Neural cell (in vitro differentiated cells): Measurements from ENCODE around the gene TRIP6. TPM values are rescaled to one million over a fixed set of nuclear protein-coding genes. Genes with fewer than 3 reads are reported as not detected.

Experiments used
- H2AFZ ChIP-seq: fragments of 200-600, 300-800 bp; sonication (generic), shearing (Covaris generic); 2 replicates; pipeline ENCODE4 v1.6.0; 2014; ENCODE audit warnings: low read depth, mild to moderate bottlenecking, antibody characterized with exemption, low read length, moderate library complexity
- H3F3A ChIP-seq: fragments of 200-600 bp; shearing (Covaris generic); 2 replicates; pipeline ENCODE4 v1.6.1; 2016; ENCODE audit warnings: mild to moderate bottlenecking, moderate library complexity, mixed read lengths, antibody characterized with exemption, low read length; ENCODE audit not compliant: insufficient read depth, poor library complexity, severe bottlenecking
- H3K27ac ChIP-seq: fragments of 200-600, 300-800 bp; sonication (generic), shearing (Covaris generic); 2 replicates; pipeline ENCODE4 v1.5.1; 2014; ENCODE audit warnings: mild to moderate bottlenecking, low read length, moderate library complexity
- H3K27me3 ChIP-seq: fragments of 300-800, 200-600 bp; sonication (generic), shearing (Covaris generic); 2 replicates; pipeline ENCODE4 v1.6.0; 2014; ENCODE audit warnings: mild to moderate bottlenecking, low read depth, low read length, moderate library complexity; ENCODE audit not compliant: insufficient read depth
- H3K36me3 ChIP-seq: fragments of 300-800, 200-600 bp; sonication (generic), shearing (Covaris generic); 2 replicates; pipeline ENCODE4 v1.5.1; 2014; ENCODE audit warnings: mild to moderate bottlenecking, antibody characterized with exemption, low read length, moderate library complexity; ENCODE audit not compliant: insufficient read depth
- H3K4me2 ChIP-seq: fragments of 300-800, 200-600 bp; sonication (generic), shearing (Covaris generic); 2 replicates; pipeline ENCODE4 v1.6.0; 2014; ENCODE audit warnings: mild to moderate bottlenecking, low read length
- H3K4me3 ChIP-seq: fragments of 300-800, 200-600 bp; sonication (generic), shearing (Covaris generic); 2 replicates; pipeline ENCODE4 v1.5.1; 2014; ENCODE audit warnings: mild to moderate bottlenecking, low read length, moderate library complexity
- H3K79me2 ChIP-seq: fragments of 200-600 bp; shearing (Covaris generic); replicated peaks from 2 replicates; pipeline ENCODE4 v1.6.0; 2014; ENCODE audit warnings: mild to moderate bottlenecking, low read length, moderate library complexity; ENCODE audit not compliant: insufficient read depth
- H3K9ac ChIP-seq: fragments of 300-800, 200-600 bp; sonication (generic), shearing (Covaris generic); 2 replicates; pipeline ENCODE4 v1.6.1; 2016; ENCODE audit warnings: mild to moderate bottlenecking, low read length, mixed read lengths
- H3K9me2 ChIP-seq: fragments of 200-600 bp; shearing (Covaris generic); 2 replicates; pipeline ENCODE4 v1.6.1; 2016; ENCODE audit warnings: mild to moderate bottlenecking, low read length, mixed read lengths; ENCODE audit not compliant: insufficient read depth
- H3K9me3 ChIP-seq: fragments of 200-600, 300-800 bp; sonication (generic), shearing (Covaris generic); 2 replicates; pipeline ENCODE4 v1.6.1; 2016; ENCODE audit warnings: mild to moderate bottlenecking, mixed run types, low read length, moderate library complexity, mixed read lengths
- H4K20me1 ChIP-seq: fragments of 200-600 bp; shearing (Covaris generic); 2 replicates; pipeline ENCODE4 v1.6.1; 2016; ENCODE audit warnings: mild to moderate bottlenecking, mixed run types; ENCODE audit not compliant: insufficient read depth
- CTCF ChIP-seq: fragments of 450-650 bp; IDR thresholded peaks from 2 replicates; pipeline ENCODE4 v1.5.1; 2014; ENCODE audit warnings: antibody characterized with exemption, mild to moderate bottlenecking, moderate library complexity; ENCODE audit not compliant: poor library complexity, severe bottlenecking
- EP300 ChIP-seq: fragments of 450-650 bp; conservative IDR thresholded peaks from 2 replicates; pipeline ENCODE4 v1.6.1; 2014; ENCODE audit warnings: antibody characterized with exemption, mild to moderate bottlenecking, moderate library complexity; ENCODE audit not compliant: poor library complexity, severe bottlenecking
- EZH2 ChIP-seq: fragments of 200-600, 300-800 bp; shearing (Covaris generic), sonication (generic); IDR thresholded peaks from 2 replicates; pipeline ENCODE4 v1.6.1; 2014; ENCODE audit warnings: antibody characterized with exemption, low read length, borderline replicate concordance, mild to moderate bottlenecking; ENCODE audit not compliant: insufficient read depth, poor library complexity, severe bottlenecking
- MXI1 ChIP-seq: fragments of 450-650 bp; conservative IDR thresholded peaks from 2 replicates; pipeline ENCODE4 v1.6.1; 2014; ENCODE audit warnings: antibody characterized with exemption, mild to moderate bottlenecking; ENCODE audit not compliant: poor library complexity, severe bottlenecking
- POLR2AphosphoS5 ChIP-seq: IDR thresholded peaks from 2 replicates; pipeline ENCODE4 v1.6.1; 2012
- RAD21 ChIP-seq: fragments of 450-650 bp; conservative IDR thresholded peaks from 2 replicates; pipeline ENCODE4 v1.6.1; 2014; ENCODE audit warnings: antibody characterized with exemption, mild to moderate bottlenecking, moderate library complexity
- SMC3 ChIP-seq: fragments of 450-650 bp; conservative IDR thresholded peaks from 2 replicates; pipeline ENCODE4 v1.6.1; 2014; ENCODE audit warnings: antibody characterized with exemption, mild to moderate bottlenecking, moderate library complexity; ENCODE audit not compliant: poor library complexity
- TAF1 ChIP-seq: IDR thresholded peaks from 2 replicates; pipeline ENCODE4 v1.6.1; 2012; ENCODE audit warnings: low read depth
- polyA plus RNA-seq: library from polyadenylated mRNA; depleted of rRNA; stranded (reverse); fragments of >200 nt; gene quantifications from 2 replicates; pipeline ENCODE4 v1.2.3, GENCODE V29; 2014
- TF ChIP-seq, protein P1 (sequence below): IDR thresholded peaks from 2 replicates; pipeline ENCODE4 v1.6.1; 2012; ENCODE audit warnings: borderline replicate concordance

TRIP6 gene
- polyA plus RNA-seq, 1 donor from 2014 or later: 2.1 TPM

DNA sequence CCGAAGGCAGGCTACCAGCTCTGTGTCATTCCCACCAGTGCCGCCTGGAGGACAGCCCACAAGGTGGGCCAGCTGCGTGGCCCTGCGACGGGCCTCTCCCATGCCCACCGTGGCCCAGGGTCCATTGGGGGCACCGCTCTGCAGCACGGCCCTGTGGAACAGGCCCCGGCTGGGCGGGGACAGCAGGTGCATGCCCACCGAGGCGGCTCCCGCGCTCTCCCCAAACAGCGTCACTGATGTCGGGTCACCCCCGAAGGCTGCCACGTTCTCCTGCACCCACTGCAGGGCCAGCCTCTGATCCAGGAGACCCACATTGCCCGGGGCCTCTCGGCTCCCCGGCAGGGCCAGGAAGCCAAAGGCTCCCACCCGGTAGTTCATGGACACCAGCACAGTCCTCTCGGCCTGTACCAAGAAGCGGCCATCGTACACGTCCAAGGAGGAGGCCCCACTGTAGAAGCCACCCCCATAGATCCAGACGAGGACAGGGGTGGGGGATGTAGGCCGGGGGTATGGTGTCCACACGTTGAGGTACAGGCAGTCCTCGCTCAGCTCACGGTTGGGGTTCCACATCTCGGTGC lies 26.2 kb downstream of the TRIP6 start:
- no peak overlapping the region for H3K9ac ChIP-seq
- TF ChIP-seq, protein P1, sequence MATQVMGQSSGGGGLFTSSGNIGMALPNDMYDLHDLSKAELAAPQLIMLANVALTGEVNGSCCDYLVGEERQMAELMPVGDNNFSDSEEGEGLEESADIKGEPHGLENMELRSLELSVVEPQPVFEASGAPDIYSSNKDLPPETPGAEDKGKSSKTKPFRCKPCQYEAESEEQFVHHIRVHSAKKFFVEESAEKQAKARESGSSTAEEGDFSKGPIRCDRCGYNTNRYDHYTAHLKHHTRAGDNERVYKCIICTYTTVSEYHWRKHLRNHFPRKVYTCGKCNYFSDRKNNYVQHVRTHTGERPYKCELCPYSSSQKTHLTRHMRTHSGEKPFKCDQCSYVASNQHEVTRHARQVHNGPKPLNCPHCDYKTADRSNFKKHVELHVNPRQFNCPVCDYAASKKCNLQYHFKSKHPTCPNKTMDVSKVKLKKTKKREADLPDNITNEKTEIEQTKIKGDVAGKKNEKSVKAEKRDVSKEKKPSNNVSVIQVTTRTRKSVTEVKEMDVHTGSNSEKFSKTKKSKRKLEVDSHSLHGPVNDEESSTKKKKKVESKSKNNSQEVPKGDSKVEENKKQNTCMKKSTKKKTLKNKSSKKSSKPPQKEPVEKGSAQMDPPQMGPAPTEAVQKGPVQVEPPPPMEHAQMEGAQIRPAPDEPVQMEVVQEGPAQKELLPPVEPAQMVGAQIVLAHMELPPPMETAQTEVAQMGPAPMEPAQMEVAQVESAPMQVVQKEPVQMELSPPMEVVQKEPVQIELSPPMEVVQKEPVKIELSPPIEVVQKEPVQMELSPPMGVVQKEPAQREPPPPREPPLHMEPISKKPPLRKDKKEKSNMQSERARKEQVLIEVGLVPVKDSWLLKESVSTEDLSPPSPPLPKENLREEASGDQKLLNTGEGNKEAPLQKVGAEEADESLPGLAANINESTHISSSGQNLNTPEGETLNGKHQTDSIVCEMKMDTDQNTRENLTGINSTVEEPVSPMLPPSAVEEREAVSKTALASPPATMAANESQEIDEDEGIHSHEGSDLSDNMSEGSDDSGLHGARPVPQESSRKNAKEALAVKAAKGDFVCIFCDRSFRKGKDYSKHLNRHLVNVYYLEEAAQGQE: no peak
- TF ChIP-seq SMC3 (no peak), POLR2AphosphoS5 (no peak), TAF1 (no peak), CTCF (no peak), RAD21 (no peak)
- H2AFZ ChIP-seq: no peak overlapping the region
- H3K27ac ChIP-seq: no peak overlapping the region
- H3K27me3 ChIP-seq: peaks cover 32% of the 10 kb centered on the region
- H3K79me2 ChIP-seq: no peaks in the 10 kb centered on the region
- H3K9me2 ChIP-seq: no peaks in the 10 kb centered on the region
- no peaks in the 10 kb centered on the region for H3F3A ChIP-seq
- H3K4me2 ChIP-seq: no peak overlapping the region
- H3K36me3 ChIP-seq: peaks cover 7% of the 10 kb centered on the region
- H3K4me3 ChIP-seq: no peak overlapping the region
- no peaks in the 10 kb centered on the region for H3K9me3 ChIP-seq
- H4K20me1 ChIP-seq: no peaks in the 10 kb centered on the region

DNA sequence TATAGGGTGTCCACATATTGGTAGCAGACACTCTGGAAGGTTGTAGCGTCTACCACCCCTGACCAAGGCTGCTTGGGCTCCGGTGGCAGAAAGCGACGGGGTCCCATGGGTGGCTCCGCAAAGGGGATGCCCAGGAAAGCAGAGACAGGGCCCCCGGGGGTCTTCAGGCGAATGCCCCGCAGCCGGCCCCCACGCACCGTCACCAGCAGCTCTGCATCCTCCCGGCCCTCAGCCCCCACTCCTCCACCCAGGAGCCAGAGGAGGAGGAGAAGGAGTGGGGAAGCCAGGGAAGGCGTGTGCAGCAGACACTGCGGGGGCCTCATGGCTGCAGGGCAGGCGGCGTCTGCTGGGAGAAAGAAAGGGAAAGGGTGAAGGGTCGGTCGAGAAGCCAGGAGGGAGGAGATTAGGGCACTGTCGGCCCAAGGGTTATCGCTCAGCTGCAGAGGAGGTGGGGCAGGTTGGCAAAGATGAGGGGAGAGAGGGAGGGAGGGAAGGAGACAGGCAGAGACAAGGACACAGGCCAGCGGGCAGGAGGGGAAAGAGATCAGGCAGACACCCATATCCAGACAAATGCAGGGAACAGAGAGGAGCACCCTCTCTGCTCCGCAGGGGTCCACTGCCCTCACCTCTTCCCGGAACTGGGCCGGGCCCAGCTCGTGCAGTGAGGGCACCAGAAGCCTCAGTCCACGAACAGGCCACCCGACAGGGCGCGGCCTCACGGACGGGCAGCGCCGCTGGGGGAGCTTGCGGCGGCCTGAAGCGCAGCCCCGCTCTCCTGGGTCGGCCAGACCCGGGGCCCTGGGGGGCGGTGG lies 26.9 kb downstream of the TRIP6 start:
- Histone ChIP-seq H3K27ac (no peak overlapping the region), H3K27me3 (peaks cover 32% of the 10 kb centered on the region)

More for the DNA sequence above, 26.9 kb downstream of the TRIP6 start:
- Histone ChIP-seq H3K9me3 (no peaks in the 10 kb centered on the region), H3K36me3 (peaks cover under 1% of the 10 kb centered on the region), H3K4me2 (no peak overlapping the region), H3K79me2 (no peaks in the 10 kb centered on the region), H3K9me2 (no peaks in the 10 kb centered on the region), H3K9ac (peak overlapping the region; percentile 61), H3K4me3 (peak overlapping the region; percentile 72), H4K20me1 (no peaks in the 10 kb centered on the region), H2AFZ (no peak overlapping the region), H3F3A (no peaks in the 10 kb centered on the region)
- TF ChIP-seq, protein P1: no peak
- TF ChIP-seq SMC3 (no peak), MXI1 (no peak), POLR2AphosphoS5 (no peak), TAF1 (no peak), EZH2 (no peak), EP300 (no peak), CTCF (no peak), RAD21 (no peak)
